ENCODE data around the gene DOK1. TPM values are rescaled to one million over a fixed set of nuclear protein-coding genes. Genes with fewer than 3 reads are reported as not detected.

DOK1 gene
- total and polyA plus RNA-seq, 2 donors (not counting 1 experiment from before 2014, with no cell fraction given): 29.1 to 41.4 TPM

GRCh38 chr2:74535440-74535965, 19.0 kb upstream of the DOK1 start:
- H4K20me1 ChIP-seq (ENCODE audit: control insufficient read depth, insufficient read depth, low read length, poor library complexity, severe bottlenecking): no peaks in the 10 kb centered on the region
- no peaks in the 10 kb centered on the region for H3K9me3 ChIP-seq (ENCODE audit: control extremely low read depth in 1 of 3, control insufficient read depth in 2 of 3, insufficient read depth in 1 of 3, low read length in 2 of 3)
- no peak overlapping the region for H2AFZ ChIP-seq (ENCODE audit: insufficient read depth, low read depth, low read length, poor library complexity, severe bottlenecking)
- peaks cover 0 to 20% of the 10 kb centered on the region in 2 experiments for H3K36me3 ChIP-seq (replicated peaks in 1 of 2; ENCODE audit: control extremely low read depth in 1 of 2, control insufficient read depth in 1 of 2, extremely low read depth in 1 of 2, insufficient read depth in 2 of 2, low read length in 1 of 2)
- Mint-ChIP-seq H3K27me3 (no peaks in the 10 kb centered on the region), H3K4me3 (no peak overlapping the region), H3K4me1 (peaks cover 44% of the 10 kb centered on the region), H3K27ac (peak overlapping the region; percentile 10), H3K9me3 (ENCODE audit: insufficient read depth) (no peaks in the 10 kb centered on the region)
- H3K4me3 ChIP-seq (ENCODE audit: control extremely low read depth in 1 of 5, extremely low read depth in 1 of 5, insufficient read depth in 1 of 5, low read depth in 2 of 5, low read length in 4 of 5): no peak overlapping the region
- no peaks in the 10 kb centered on the region for H3K27me3 ChIP-seq (replicated peaks in 1 of 4; ENCODE audit: control extremely low read depth in 1 of 4, control insufficient read depth in 3 of 4, insufficient read depth in 4 of 4, low read length in 3 of 4)
- H3K27ac ChIP-seq (ENCODE audit: low read length in 2 of 2): no peak overlapping the region
- ATAC-seq (ENCODE audit: low read depth) (no peak), DNase-seq (no peak)
- intact Hi-C loops (cut with micrococcal nuclease): no loop called here
- CTCF ChIA-PET: interaction anchor here (0.8 kb wide), 1 partner anchor 10 kb away, joined by 3 read pairs; no protein-coding TSS in a partner anchor
- POLR2A ChIA-PET: interaction anchor here (1.0 kb wide), 1 partner anchor 19 kb away, joined by 3 read pairs; no protein-coding TSS in a partner anchor
- 92% methylated on average over 10 of the region's 10 CpGs for WGBS (ENCODE audit: insufficient coverage)
- no peak overlapping the region for H3K4me2 ChIP-seq (replicated peaks; ENCODE audit: low read depth, low read length, poor library complexity, severe bottlenecking)
- H3K79me2 ChIP-seq (ENCODE audit: control insufficient read depth, insufficient read depth, low read length): peaks cover 16% of the 10 kb centered on the region
- TF ChIP-seq CTCF (IDR thresholded peaks at IDR 0.05): no peak
- no peak for TF ChIP-seq EZH2 (IDR thresholded peaks at IDR 0.05; ENCODE audit: borderline replicate concordance, insufficient read depth, low read depth, low read length, poor library complexity, severe bottlenecking)
- H3K9ac ChIP-seq (ENCODE audit: low read length): no peak overlapping the region
- peaks cover 33 to 48% of the 10 kb centered on the region in 2 donors for H3K4me1 ChIP-seq (ENCODE audit: control insufficient read depth in 2 of 2, insufficient read depth in 2 of 2, low read length in 2 of 2)

GRCh38 chr2:74536166-74536950, 18.2 kb upstream of the DOK1 start:
- Histone ChIP-seq H2AFZ (ENCODE audit: insufficient read depth, low read depth, low read length, poor library complexity, severe bottlenecking) (no peak overlapping the region), H3K27ac (ENCODE audit: low read length in 2 of 2) (no peak overlapping the region), H3K4me1 (ENCODE audit: control insufficient read depth in 2 of 2, insufficient read depth in 2 of 2, low read length in 2 of 2) (peaks cover 25 to 39% of the 10 kb centered on the region in 2 donors), H3K4me2 (replicated peaks; ENCODE audit: low read depth, low read length, poor library complexity, severe bottlenecking) (no peak overlapping the region), H3K36me3 (replicated peaks in 1 of 2; ENCODE audit: control extremely low read depth in 1 of 2, control insufficient read depth in 1 of 2, extremely low read depth in 1 of 2, insufficient read depth in 2 of 2, low read length in 1 of 2) (peaks cover 0 to 20% of the 10 kb centered on the region in 2 experiments), H4K20me1 (ENCODE audit: control insufficient read depth, insufficient read depth, low read length, poor library complexity, severe bottlenecking) (no peaks in the 10 kb centered on the region), H3K9ac (ENCODE audit: low read length) (no peak overlapping the region), H3K79me2 (ENCODE audit: control insufficient read depth, insufficient read depth, low read length) (peaks cover 7% of the 10 kb centered on the region), H3K4me3 (ENCODE audit: control extremely low read depth in 1 of 5, extremely low read depth in 1 of 5, insufficient read depth in 1 of 5, low read depth in 2 of 5, low read length in 4 of 5) (no peak overlapping the region), H3K27me3 (replicated peaks in 1 of 4; ENCODE audit: control extremely low read depth in 1 of 4, control insufficient read depth in 3 of 4, insufficient read depth in 4 of 4, low read length in 3 of 4) (no peaks in the 10 kb centered on the region), H3K9me3 (ENCODE audit: control extremely low read depth in 1 of 3, control insufficient read depth in 2 of 3, insufficient read depth in 1 of 3, low read length in 2 of 3) (no peaks in the 10 kb centered on the region)
- ATAC-seq (ENCODE audit: low read depth) (no peak), DNase-seq (no peak)
- intact Hi-C loops (cut with micrococcal nuclease): no loop called here
- Mint-ChIP-seq H3K9me3 (ENCODE audit: insufficient read depth) (no peaks in the 10 kb centered on the region), H3K27ac (peak overlapping the region; percentile 50), H3K27me3 (no peaks in the 10 kb centered on the region), H3K4me3 (no peak overlapping the region), H3K4me1 (peaks cover 39% of the 10 kb centered on the region)
- WGBS (ENCODE audit: insufficient coverage): 93% methylated on average over 14 of the region's 23 CpGs
- POLR2A ChIA-PET: interaction anchor here (1.0 kb wide), 1 partner anchor 20 kb away, joined by 3 read pairs; no protein-coding TSS in a partner anchor
- TF ChIP-seq CTCF (IDR thresholded peaks at IDR 0.05): no peak
- no peak for TF ChIP-seq EZH2 (IDR thresholded peaks at IDR 0.05; ENCODE audit: borderline replicate concordance, insufficient read depth, low read depth, low read length, poor library complexity, severe bottlenecking)
- CTCF ChIA-PET: interaction anchor here (0.8 kb wide), 1 partner anchor 9 kb away, joined by 3 read pairs; no protein-coding TSS in a partner anchor
